Measurements from ENCODE around the gene MRPS34.

The MRPS34 gene

DNA sequence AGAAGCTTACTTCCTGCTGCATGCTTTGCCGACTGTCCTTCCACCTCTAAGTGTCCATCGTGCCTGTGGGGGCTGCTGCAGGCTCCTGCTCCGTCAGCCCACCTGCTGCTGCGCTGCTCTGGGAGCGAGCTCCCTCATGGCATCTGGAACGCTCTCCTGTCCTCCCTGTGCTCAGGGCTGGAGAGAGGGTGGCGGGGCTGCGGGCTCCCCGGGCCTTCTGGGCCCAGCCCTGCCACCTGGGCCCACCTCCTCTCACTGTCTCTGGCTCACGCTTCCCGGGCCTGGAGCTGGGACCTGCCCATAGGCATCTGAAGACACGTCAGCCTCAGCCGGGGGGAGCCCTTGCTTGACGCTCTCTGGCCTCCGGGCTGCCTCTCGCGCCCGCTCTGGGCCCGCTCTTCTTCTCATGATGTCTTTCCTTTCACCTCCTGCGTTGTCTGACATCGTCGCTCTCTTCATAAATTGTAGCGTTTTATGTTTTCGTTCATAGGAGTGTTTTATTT is 28.5 kb downstream of the MRPS34 start:
- TF ChIP-seq CTCF (conservative IDR thresholded peaks at IDR 0.05) (no peak), ZFX (IDR thresholded peaks at IDR 0.05) (no peak)
- H3K27ac ChIP-seq: no peak overlapping the region

GRCh38 chr16:1743376-1744337 is 29.3 kb downstream of the MRPS34 start:
- no peak for TF ChIP-seq ZFX (IDR thresholded peaks at IDR 0.05)
- TF ChIP-seq CTCF (conservative IDR thresholded peaks at IDR 0.05): no peak

GRCh38 chr16:1741553-1742165 is 31.3 kb downstream of the MRPS34 start:
- H3K27ac ChIP-seq: no peak overlapping the region
- no peak for TF ChIP-seq CTCF (conservative IDR thresholded peaks at IDR 0.05)
- no peak for TF ChIP-seq ZFX (IDR thresholded peaks at IDR 0.05)

More at GRCh38 chr16:1743376-1744337, 29.3 kb downstream of the MRPS34 start:
- no peak overlapping the region for H3K27ac ChIP-seq

DNA sequence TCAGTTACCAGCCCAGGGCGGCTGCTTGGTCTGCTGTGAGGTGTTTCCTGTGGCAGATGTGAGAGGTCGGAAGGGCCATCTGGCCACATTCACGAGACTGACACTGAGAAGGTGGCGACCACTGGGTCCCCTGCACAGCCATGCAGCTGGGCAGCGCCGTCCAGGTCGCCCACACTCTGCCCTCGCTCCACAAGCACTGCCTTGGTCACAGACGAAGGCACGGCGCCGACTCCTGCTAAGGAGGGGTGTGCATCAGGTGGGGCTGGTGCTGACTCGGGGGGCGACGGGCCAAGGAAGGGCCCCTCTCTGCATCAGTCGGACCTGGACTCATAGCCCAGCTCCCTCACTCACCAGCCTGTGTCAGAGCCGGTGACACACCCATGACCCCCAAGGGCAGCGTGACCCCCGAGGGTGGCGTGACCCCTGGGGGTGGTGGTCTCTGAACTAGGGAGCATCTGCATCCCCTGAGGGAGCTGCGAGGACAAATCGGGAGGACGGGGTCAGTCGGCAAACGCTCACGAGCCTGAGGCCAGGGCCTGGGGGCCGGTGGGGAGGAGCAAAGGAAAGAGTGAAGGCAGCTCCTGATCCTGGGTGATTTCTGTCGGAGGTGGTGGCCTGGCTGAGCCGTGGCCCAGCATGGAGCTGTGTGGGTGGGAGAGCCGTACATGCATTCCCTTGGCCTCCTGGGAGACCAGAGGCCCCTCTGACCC is 32.0 kb downstream of the MRPS34 start:
- TF ChIP-seq CTCF (conservative IDR thresholded peaks at IDR 0.05) (no peak), ZFX (IDR thresholded peaks at IDR 0.05) (no peak)
- no peak overlapping the region for H3K27ac ChIP-seq

DNA sequence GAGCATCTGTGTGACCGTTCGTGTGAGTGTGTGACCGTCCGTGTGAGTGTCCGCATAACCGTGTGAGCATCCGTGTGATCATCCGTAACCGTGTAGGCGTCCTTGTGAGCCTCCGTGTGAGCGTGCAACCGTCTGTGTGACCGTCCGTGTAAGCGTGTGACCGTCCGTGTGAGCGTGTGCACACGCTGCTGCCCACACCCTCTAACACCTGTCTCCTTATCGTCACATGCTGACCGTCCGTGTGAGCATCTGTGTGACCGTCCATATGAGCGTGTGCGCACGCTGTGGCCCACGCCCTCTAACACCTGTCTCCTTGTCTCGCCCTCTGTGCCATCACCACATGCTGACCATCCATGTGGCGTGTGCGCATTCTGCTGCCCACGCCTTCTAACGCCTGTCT is 32.7 kb downstream of the MRPS34 start:
- no peak for TF ChIP-seq CTCF (conservative IDR thresholded peaks at IDR 0.05)
- no peak for TF ChIP-seq ZFX (IDR thresholded peaks at IDR 0.05)
- H3K27ac ChIP-seq: no peak overlapping the region

DNA sequence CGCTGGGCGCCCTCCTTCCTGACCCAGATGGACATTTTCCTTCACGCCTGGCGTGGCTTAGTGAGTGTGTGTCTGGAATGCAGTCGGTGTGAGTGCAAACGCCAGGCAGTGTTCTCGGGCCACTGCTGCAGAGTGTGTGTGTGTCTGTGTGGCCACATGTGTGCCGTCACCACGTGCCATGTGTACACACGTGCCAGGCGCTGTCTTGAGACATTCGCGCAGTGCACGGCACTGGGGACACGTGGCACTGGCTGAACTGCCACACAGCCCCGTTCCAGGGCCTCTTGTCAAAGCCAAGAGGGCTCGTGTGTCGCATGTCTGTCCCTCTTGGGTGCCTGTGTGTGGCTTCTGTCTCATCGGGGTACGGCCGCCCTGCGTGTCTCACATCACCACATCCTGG is 38.1 kb downstream of the MRPS34 start:
- H3K27ac ChIP-seq: no peak overlapping the region
- TF ChIP-seq ZFX (IDR thresholded peaks at IDR 0.05) (no peak), CTCF (conservative IDR thresholded peaks at IDR 0.05) (no peak)
